T1000 (cell line): ENCODE measurements around the gene RRBP1.

Experiments used
- DNase-seq: peaks from one replicate; lab custom pipeline; 2025; ENCODE audit warnings: mixed read lengths; lab: John Stamatoyannopoulos, UW

Gene RRBP1

GRCh38 chr20:17646961-17647301 lies 35.1 kb downstream of the RRBP1 start:
- DNase-seq = no peak

GRCh38 chr20:17646209-17646960 lies 35.7 kb downstream of the RRBP1 start:
- DNase-seq = no peak

GRCh38 chr20:17645546-17646208 lies 36.4 kb downstream of the RRBP1 start:
- DNase-seq = no peak

- no peak for DNase-seq
Measured at GRCh38 chr20:17645010-17645409, 37.0 kb downstream of the RRBP1 start.

GRCh38 chr20:17644451-17644850 lies 37.6 kb downstream of the RRBP1 start:
- no peak for DNase-seq

GRCh38 chr20:17643531-17644188 lies 38.4 kb downstream of the RRBP1 start:
- DNase-seq = no peak

GRCh38 chr20:17642404-17643269 lies 39.4 kb downstream of the RRBP1 start:
- no peak for DNase-seq

- no peak for DNase-seq
Measured at GRCh38 chr20:17641993-17642392, 40.0 kb downstream of the RRBP1 start.

GRCh38 chr20:17641520-17641964 lies 40.5 kb downstream of the RRBP1 start:
- no peak for DNase-seq

- DNase-seq = no peak
Measured at GRCh38 chr20:17640875-17641378, 41.1 kb downstream of the RRBP1 start.

- no peak for DNase-seq
Measured at GRCh38 chr20:17640146-17640874, 41.7 kb downstream of the RRBP1 start.

GRCh38 chr20:17638835-17639407 lies 43.1 kb downstream of the RRBP1 start:
- no peak for DNase-seq

GRCh38 chr20:17637985-17638640 lies 43.9 kb downstream of the RRBP1 start:
- no peak for DNase-seq

- DNase-seq = no peak
Measured at GRCh38 chr20:17637413-17637780, 44.6 kb downstream of the RRBP1 start.

- no peak for DNase-seq
Measured at GRCh38 chr20:17636523-17637412, 45.3 kb downstream of the RRBP1 start.

GRCh38 chr20:17635332-17636244 lies 46.5 kb downstream of the RRBP1 start:
- no peak for DNase-seq

GRCh38 chr20:17634661-17635331 lies 47.2 kb downstream of the RRBP1 start:
- DNase-seq = no peak
